Right lung (tissue), 5 donors: ENCODE data around the gene ANKMY1. TPM values are rescaled to one million over a fixed set of nuclear protein-coding genes. Genes with fewer than 3 reads are reported as not detected.

ENCODE experiments used
- DNase-seq, 2 donors: peaks; one replicate each; pipeline ENCODE4 v3.0.0-alpha.2; 2013
- polyA plus RNA-seq, 5 donors: library from polyadenylated mRNA; unstranded; fragments of 120-200 nt; gene quantifications; one replicate each; pipeline versions ENCODE4 v1.2.1 to v1.2.3, GENCODE V29; 2013; ENCODE audit warnings: inconsistent platforms in 1 of 5, low replicate concordance in 1 of 5; ENCODE audit not compliant: insufficient read length in 5 of 5, insufficient read depth in 1 of 5

ANKMY1 gene
- polyA plus RNA-seq, 5 donors = 8.8 to 18.6 (median 14.7) TPM

DNA sequence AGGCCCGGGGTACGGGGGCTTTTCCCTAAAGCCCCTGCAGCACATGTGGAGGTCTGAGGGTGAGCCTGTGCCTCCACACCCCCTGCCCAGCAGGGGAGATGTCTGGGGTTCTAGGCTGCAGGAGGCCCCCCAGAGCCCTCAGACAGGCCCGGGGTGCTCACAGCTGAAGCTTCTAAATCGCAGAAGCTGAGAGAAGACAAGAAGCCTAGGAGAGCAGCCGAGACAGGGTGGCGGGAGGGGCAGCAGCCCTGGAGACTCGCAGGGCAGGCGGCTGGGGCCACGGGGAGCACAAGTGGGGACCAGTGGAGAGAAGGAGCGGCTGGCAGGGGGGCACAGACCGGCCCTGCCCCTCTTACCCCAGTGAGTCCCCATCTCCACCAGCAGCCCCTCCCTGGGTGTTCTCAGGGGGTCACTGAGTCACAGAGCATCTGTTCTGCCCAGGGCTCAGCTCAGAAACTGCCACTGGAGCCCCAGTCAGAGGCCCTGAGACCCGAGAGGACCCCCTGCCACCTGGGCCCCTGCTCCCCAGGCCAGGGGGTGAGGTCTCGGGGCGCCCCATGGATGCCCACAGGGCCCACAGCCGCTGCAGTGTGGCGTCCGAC lies 96.2 kb downstream of the ANKMY1 start:
- no peak for DNase-seq

DNA sequence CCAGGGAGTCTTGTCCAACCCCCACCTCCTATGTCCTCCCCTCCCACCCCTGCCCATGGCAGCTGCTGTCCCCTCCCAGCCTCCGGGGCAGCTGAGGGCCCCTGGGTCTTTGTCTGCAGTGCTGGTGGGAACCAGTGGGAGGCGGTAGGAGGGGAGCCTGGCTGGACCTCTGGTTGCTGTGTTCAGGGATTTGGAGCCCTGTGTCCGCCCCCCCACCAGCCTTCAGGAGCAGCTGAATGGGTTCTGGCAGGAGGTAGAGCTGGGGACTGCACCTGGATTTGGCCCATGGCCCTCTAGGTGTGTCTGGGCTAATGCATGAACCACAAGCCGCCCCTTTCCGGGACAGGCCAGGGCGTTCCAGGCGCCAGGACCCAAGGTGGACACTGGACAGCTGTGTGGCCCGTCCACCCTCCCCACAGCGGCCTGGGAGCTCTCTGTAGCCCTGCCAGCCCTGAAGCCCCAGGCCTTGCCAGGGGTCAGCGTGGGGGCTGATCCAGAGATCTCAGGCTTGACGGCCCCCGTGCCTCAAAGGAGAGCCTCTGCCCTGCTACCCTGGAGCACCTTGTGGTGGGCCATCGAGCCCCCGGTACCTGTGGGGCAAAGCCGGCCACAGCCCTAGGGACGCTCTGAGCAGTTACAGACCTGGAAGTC lies 96.9 kb downstream of the ANKMY1 start:
- DNase-seq = no peak

DNA sequence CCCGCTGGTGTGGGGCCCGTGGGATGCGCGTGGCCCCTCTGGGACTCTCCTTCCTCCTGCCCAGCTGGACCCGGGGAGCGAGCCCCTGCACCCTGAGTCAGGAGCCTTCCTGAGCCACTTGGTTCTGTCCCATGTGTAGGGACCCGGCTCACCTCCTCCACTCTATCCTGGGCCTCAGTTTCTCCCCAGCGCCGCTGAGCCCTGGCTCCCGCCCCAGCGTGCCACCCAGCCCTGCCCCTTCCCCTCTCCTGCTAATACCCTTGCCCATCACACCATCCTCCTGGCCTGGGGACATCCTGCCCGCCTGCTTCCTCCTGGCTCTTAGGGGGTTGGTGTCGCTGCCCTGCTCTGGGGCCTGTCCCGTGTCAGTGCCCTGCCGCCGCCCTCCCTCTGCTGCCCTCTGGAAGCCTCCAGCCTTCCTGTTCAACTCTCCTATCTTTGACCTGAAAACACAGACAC lies 97.5 kb downstream of the ANKMY1 start:
- no peak for DNase-seq

DNA sequence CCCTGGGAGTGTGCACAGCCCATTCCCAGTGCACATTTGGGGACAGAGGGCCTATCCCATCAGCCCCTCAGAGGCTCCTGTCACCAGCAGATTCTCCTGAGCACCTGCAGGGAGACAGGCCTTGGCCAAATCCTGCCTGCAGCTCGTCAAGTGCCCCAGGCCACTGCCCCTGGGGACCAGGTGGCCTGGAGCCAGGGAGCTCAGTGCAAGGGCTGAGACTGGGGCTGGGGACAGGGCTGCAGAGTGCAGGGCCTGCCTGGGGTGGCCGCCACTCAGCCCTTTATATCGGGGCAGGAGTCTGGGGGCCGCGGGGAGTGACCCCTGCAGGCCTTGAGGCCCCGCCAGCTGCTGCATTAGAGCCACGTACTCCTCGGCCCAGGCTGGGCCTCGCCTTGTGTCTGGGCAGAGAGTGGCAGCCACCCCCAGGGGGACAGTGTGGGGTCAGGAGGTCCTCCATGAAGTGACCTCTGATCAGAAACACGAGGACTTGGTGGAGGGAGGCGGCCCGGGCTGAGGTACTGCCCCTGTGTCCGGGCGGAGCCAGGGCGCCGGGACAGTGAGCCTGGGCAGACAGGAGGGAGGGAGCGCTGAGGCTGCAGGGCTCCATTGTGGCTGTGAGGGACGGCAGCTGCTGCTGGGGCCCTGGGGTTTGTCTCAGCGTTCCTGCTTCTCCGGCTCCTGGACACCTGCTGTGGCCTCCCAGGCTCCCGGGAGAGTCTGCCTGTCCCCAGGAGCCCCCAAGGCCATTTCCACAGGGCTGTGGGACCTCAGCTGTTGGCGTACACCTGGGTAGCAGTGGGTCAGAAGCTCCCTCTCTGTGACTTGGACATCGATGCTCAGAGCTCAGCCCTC lies 98.2 kb downstream of the ANKMY1 start:
- DNase-seq = no peak

DNA sequence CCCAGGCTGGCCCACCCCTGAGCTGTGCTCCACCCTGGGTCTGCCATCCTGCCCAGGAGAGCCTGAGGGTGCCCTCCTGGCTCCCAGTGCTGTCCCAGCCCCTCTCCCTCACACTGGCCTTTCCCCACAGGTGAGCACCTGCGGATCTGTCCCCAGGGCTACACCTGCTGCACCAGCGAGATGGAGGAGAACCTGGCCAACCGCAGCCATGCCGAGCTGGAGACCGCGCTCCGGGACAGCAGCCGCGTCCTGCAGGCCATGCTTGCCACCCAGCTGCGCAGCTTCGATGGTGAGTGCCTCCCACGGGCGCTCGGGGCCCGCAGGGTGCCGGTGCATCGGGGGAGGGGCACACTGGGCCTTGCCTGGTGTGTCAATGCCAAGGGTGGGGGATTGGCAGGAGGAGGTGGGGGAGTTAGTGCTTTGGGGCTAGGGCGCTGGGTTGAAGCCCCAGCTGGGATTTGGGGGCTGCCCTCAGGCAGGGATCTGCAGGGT lies 98.8 kb downstream of the ANKMY1 start:
- no peak for DNase-seq

DNA sequence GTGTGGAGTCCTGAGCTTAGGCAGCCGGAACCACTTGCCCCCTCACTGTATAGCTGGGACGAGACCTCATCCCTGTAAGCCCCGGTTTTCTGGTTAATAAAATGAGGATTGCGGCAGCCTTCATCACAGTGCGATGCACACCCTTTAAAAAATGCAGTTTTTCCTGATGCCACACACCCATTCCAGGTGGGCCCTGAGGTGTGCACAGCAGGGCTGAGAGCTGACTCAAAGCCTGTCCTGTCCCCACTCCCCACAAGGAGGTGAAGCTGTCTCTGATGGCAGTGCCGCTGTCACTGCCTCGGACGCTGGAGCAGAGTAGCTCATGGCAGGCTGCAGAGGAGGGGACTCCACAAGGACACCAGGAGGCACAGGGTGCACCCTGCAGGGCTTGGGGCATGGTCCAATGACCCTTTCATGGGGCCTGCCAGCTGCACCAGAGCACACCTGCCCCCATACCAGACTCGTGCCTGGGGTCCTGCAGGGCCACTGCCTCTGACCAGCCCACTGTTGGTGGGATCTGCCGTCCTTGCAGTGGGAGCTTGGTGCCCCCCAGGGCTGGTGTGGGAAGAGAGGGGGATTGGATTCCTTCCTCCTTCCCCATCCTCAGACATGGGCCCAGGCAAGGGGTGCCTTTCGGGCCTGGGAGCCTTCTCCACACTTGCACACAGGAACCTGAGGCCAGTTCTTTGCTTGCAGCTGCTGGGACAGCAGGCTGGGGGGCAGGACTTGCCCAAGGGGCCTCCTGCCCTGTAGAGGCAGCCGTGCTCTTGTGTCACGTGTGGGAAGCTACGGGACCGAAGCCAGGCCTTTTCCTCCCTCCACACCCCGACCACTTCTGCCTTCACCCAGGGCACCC lies 99.5 kb downstream of the ANKMY1 start:
- DNase-seq = no peak

DNA sequence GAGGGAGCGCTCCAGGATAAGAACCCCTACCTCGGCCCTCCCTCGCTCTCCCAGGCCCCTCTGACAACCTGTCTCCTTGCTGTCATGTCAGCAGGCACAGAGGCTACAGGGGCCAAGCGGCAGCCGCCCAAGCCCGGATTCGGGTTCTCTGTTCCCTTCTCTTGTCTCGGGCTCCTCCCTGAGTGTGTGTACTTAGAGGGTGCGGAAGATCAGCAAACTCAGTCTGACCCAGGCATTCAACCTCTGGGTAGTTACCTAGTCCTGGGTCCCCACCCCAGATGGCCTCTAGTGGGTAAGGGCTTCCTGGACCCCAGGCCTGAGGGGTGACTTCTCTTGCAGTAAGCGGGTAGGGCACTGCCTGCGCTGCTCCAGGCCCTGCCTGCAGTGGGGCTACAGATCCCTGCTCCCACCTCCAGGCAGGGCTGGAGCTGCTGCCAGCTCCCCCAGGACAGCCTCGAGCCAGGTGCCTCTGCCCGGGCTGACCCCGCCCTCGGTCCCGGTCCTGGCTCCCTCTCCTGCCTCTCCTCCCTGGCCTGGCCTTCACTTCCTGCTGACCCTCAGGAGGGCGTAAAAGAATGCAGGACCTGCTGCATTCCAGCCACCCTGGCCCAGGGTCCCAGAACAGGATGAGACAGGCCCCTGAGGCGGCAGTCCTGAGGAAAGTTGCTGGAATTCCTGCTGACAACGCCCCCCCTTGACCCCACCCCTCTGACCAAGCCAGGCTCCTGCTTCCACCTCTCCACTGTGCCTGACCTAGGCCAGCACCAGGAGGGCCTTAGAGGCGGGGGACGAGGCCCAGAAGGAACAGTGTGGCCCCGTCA lies 100.4 kb downstream of the ANKMY1 start:
- no peak for DNase-seq

DNA sequence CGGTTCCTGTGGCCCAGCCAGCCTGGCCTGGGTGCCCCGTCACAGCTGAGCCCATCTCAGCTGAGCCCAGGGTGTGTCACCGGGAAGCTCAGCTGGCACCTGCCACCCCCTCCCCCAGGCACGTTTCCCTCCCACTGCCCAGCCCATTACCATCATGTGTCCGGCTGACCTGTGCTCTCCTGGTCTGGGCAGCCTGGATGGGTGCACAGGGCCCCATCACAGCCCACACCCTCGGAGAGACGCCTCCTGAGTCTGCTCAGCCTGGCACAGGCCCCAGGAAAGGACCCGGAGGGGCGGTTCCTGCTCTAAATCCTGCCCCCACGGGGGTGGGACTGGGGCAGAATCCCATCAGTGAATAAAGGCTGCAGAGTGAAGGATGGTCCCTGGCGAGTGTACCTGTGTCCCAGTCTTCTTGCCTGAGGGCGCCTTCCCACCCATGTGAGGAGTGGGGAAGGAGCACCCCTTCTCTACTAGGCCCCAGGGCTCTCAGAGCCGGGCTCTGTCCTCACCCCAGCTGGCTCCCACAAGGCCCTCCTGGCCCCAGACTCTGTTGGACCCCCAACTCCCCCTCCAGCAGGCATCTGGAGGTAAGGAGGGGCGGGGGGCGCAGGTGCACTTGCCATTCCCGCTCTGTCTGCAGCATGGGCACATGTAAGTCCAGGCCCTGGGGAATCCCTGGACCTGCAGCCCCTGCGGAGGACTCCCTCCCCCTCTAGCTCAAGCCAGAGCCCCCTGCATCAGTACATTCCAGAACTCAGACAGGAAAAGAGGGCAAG lies 101.2 kb downstream of the ANKMY1 start:
- peak in 1 of 2 donors; percentile 13 for DNase-seq

DNA sequence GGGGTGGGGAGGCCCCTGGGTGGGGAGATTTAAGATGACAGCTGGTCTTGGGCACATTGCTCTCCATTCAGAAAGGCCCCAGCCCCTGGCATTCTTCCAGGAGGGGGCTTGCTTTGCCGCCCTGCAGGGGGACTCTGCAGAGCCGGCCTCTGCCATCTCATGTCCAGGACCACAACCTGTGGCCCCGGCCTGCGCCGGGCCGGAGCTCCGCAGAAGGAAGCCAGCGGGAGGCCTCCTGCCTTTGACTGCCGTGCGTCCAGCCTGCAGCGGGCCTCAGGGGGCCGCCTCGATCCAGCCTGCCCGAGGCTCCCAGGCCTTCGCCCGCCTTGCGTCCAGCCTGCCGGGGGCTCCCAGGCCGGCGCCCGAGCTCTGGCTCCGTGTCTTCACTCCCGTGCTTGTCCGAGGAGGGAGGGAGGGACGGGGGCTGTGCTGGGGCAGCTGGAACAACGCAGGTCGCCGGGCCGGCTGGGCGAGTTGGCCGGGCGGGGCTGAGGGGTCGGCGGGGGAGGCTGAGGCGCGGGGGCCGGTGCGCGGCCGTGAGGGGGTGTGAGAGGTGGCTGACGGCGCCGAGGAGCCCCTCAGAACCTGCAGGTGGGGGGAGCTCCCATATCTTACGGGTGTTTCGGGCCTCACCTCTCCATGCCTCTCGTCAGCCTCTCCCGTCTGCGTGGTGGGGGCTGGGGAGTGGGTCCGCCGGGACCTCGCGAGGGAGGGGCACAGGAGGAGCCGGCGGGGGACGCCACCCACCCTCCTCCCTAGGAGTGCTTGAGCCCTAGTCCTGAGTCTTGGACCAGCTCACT lies 101.9 kb downstream of the ANKMY1 start:
- DNase-seq = peak in 1 of 2 donors; percentile 40

DNA sequence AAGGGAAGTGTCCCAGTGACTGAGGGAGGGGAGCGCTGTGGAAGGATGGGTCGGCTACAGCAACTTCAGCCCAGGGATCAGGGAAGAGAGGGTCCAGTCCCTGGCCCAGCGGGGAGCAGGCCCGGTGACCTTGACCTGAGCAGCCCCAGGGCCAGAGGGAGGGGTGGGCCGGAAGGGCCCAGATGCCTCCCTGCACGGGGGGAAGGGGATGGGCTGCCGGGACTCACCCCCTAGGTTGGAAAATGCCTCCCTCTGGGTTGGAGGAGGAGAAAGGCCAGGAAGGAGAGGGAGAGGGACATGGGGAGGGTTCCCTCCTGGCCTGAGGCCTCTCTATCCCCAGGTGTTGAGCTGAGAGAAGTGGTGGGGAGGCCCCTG lies 102.5 kb downstream of the ANKMY1 start:
- DNase-seq = no peak

DNA sequence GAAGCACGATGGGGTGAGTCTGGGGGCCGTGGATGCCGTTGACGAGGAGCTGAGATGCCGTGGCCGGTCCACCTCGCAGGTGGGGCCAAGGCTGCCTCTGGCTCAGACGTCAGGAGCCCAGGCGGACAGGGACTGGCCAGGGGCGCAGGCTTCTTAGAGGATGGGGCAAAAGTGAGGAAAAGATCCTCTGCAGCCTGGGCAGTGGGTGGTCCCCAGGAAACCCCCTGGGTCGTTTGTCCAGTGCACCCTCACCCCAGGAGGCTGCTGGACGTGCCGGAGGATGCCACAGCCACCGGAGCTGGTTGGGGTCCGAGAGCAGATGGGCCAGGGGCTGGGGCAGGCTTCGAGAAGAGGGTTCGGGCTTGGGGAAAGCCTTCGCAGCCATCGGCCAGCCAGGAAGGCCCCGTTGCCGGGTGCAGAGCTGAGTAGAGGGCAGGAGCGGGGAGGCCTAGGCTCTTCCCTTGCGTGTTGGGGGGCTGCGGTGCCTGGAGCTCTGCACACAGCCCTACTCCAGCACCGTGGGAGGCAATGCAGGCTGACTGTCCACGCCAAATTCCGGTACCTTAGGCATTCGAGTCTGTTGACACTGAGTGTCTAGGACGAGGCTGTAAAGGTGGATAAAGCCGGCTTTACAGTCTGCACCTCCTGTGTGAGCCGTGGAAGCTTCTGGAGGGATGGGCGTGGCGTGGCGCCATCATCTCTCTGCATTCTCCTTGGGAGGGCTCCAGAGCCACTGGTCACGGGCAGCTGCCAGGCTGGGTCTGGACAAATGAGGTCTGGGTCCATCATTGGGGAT lies 103.5 kb downstream of the ANKMY1 start:
- DNase-seq = no peak

DNA sequence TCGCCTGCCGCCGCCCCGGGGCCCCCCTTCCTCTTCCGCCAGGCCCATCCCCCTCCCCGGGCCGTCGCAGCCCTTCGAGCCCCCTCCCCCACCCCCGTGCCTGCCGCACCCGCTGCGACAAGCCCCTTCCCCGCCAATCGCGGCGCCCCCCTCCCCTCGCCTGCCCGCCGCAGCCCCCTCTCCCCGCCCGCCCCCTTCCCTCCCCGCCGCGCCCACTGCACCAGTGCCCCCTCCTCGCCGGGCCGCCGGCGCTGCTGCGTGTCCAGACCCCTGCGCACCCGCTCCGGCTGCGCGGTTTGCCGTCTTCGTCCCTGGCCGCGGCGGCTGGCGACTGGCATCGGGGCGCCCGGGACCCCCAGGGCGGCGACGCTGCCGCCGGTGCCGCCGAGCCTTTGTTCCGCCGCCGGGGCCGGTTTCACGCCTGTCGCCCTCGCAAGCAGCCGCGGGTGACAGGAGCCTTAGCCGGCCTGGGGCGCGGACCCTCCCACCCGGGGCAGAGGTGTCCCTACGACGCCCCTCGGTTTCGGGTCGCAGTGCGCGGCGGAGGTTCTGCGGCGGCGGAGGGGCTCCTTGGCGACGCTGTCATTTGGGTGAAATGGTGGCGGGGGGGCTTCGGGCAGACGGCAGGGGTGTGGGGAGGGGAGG lies 104.2 kb downstream of the ANKMY1 start:
- DNase-seq = no peak

DNA sequence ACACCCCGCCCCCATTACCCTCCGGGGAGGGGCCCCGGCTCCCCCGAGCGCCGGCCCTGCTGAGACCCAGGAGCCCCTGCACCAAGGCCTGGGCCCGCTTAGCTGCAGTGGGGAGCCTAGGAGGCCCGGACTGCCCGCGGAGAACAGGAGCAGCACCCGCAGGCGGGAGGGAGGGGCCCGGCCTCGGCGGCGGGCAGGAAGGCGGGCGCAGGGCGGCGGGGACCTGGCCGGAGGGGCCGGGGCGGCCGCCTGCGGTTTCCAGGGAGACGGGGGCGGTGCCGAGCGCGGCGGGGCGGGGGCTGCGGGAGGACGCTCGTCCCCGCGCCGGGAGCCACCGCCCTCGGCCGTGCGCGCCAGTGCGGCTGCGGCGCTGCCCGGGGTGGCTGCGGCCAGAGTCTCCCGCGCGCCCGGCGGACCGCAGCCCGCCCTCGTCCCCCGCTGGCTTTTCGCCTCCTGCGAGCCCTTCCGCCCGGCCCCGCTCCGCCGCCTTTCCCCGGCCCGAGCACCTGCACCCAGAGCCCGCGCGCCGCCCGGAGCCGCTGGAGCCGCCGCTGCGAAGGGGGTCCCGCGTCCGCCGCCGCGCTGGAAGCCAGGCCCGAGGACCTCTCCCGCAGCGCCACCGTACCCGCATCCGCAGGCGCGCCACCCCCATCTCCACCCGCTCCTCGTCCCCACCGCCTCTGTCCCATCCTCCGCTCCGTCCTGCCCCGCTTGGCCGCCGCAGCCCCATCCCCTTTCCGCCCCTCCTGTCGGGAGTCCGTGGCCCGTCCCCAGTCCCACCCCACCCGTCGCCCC lies 105.1 kb downstream of the ANKMY1 start:
- peak; percentile 35 to 56 for DNase-seq

DNA sequence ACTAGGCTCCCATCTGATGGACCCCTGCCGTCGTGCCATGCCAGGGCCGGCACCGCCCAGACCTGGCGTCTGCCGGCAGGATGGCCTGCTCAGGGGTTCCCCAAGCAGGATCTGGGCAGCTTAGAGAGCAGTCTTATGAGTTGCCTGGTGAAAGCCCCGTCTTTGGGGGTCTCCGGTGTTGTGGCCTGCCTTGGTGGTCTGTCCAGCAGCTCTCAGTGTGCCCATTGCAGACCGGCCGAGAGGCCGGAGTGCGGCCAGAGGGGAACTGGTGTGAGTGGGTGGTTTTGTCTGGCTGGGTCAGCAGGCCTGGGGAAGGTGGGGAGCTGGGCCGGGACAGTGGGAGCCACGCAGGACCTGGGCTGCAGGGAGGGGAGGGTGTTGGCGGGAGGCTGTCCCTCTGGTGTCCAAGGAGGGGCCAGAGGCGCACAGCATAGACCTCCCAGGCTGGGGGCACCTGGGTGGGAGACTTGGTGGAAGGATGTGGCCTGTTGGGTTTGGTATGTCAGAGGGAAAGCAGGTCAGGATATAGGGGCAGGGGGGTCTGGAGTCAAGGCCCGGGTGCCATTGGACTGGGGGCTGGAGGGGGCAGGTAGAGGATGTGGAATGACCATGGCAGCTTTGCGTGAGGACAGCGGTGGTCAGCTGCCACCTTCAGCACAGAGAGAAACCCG lies 105.9 kb downstream of the ANKMY1 start:
- DNase-seq = no peak

DNA sequence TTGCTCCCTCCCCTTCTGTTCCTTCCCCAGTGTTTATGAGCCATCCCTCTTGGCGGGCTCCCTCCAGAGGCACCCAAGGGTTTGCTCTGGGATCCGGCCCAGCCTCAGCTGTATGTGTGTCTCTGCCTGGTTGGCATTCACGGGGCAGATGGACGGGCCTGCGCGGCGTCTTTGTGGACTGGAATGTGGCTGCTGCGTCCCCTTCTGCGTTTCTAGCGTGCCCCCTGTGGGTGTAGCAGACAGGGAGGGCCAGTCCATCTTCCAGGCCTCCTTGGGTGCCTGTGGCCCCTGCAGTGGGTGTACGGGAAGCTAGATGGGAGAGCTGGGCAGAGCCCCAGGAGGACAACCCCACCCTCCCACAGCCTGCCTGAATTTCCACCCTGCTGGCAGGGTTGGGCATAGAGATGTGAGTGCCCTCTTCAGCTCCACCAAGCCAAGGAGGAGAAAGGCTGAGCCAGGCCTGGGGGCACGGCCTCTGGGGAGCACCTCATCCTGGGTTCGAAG lies 106.6 kb downstream of the ANKMY1 start:
- no peak for DNase-seq

DNA sequence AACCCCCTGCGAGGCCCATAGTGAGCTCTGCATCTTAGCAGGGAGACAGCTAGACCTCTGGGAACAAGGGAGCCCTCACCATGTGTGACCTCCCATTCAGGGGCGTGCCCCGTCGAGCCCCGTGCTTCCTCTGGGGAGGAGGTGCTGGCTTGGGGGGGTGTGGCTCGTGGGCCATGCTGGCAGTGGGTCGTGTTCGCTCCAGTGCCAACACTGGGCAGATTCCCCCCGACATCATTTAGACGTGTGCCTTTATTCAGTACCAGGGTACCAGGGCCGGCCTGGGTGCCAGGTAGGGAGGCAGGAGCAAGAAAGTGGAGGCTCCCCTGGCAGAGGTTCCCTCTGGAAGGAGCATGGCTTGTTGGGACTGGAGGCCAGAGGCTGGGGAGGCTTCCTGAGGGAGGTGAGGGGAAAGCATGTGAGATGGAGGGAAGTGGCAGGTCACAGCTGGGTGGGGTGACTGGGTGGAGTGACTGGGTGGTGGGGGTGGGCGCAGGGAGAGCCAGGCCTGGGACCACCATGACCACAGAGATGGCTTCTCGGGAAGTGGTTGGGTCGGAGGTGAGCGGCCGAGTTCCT lies 107.2 kb downstream of the ANKMY1 start:
- DNase-seq = no peak
